CD4-positive, alpha-beta T cell treated with Interleukin-4 for 1 hour (primary cell): ENCODE results near the gene MTX3.

ENCODE experiments used
- DNase-seq, 2 donors: peaks; one replicate each; pipeline ENCODE4 v3.0.0-alpha.2; 2020 to 2022

MTX3 gene

GRCh38 chr5:79976759-79977515, 14.1 kb downstream of the MTX3 start:
- DNase-seq, result no peak

GRCh38 chr5:79975422-79975821, 15.6 kb downstream of the MTX3 start:
- no peak for DNase-seq

GRCh38 chr5:79974886-79975285, 16.2 kb downstream of the MTX3 start:
- DNase-seq, result no peak

GRCh38 chr5:79973996-79974395, 17.1 kb downstream of the MTX3 start:
- DNase-seq, result no peak

- DNase-seq, result no peak
These were observed 17.6 kb downstream of the MTX3 start for GRCh38 chr5:79973511-79973910.

- no peak for DNase-seq
These were observed 19.9 kb downstream of the MTX3 start for GRCh38 chr5:79971156-79971555.

- DNase-seq, result no peak
These were observed 24.6 kb downstream of the MTX3 start for GRCh38 chr5:79966448-79966847.

GRCh38 chr5:79964136-79964535, 26.9 kb downstream of the MTX3 start:
- DNase-seq, result no peak

- DNase-seq, result no peak
These were observed 27.6 kb downstream of the MTX3 start for GRCh38 chr5:79963261-79964061.

- DNase-seq, result no peak
These were observed 28.4 kb downstream of the MTX3 start for GRCh38 chr5:79962575-79963222.

- no peak for DNase-seq
These were observed 29.1 kb downstream of the MTX3 start for GRCh38 chr5:79961716-79962574.

GRCh38 chr5:79959407-79959806, 31.7 kb downstream of the MTX3 start:
- no peak for DNase-seq

- DNase-seq, result no peak
These were observed 35.0 kb downstream of the MTX3 start for GRCh38 chr5:79955941-79956670.

- no peak for DNase-seq
These were observed 35.6 kb downstream of the MTX3 start for GRCh38 chr5:79955356-79955895.

GRCh38 chr5:79954620-79955019, 36.4 kb downstream of the MTX3 start:
- no peak for DNase-seq

- no peak for DNase-seq
These were observed 43.5 kb downstream of the MTX3 start for GRCh38 chr5:79947567-79947966.

GRCh38 chr5:79938468-79938867, 52.6 kb downstream of the MTX3 start:
- no peak for DNase-seq

- no peak for DNase-seq
These were observed 54.3 kb downstream of the MTX3 start for GRCh38 chr5:79936646-79937216.

GRCh38 chr5:79936002-79936645, 54.9 kb downstream of the MTX3 start:
- no peak for DNase-seq

- no peak for DNase-seq
These were observed 56.4 kb downstream of the MTX3 start for GRCh38 chr5:79934681-79935080.
